ENCODE data around the gene OR52I1.

The OR52I1 gene

DNA sequence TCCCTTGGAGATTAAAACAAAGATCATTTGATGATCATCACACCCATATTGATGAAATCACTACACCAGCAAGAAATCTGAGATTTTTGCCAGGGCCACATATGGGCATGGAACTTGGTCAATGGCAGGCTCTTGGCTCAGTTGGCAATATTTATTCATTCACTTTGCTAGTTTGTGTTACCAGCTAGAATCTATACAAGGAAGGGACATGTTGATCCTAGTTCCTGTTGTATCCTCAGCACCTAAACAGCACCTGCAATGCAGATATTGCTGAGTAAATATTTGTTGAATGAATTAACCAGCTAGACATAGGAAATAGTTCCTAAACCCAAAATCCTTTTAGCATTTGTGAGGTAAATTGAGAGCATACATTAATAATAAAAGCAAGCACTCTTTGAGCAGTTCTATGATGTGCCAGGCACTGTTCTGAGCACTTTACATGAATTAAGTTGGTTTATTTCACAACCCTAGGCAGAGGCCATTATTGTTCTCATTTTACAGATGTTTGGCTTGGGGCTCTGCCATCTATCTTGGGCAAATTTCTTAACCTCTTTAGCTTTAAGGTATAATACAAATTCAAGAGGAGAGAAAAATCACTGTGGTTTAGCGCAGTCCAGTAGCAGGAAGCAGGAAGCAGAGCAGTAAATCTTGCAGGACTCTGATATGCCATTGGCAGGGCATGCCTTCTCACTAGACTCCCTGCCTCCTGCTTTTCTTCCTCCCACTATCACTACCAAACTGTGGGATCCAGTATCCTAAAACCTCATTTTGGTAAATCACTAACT lies 12.6 kb downstream of the OR52I1 start:
- Histone ChIP-seq H3K79me2 (ENCODE audit: low read length) (no peaks in the 10 kb centered on the region), H3K9me3 (replicated peaks; ENCODE audit: insufficient read depth, low read length) (no peaks in the 10 kb centered on the region), H3K9ac (ENCODE audit: low read length) (no peak overlapping the region), H2AFZ (ENCODE audit: low read length) (no peak overlapping the region), H3K36me3 (replicated peaks; ENCODE audit: insufficient read depth, low read length) (no peaks in the 10 kb centered on the region), H3K27ac (ENCODE audit: low read length) (no peak overlapping the region), H3K9me2 (replicated peaks; ENCODE audit: insufficient read depth, low read length) (no peaks in the 10 kb centered on the region), H4K20me1 (ENCODE audit: insufficient read depth, low read length) (no peaks in the 10 kb centered on the region), H3K4me2 (ENCODE audit: low read depth, low read length) (peak overlapping the region; percentile 86; the same call in 1 of the 2 replicates), H3K4me1 (ENCODE audit: low read length) (no peaks in the 10 kb centered on the region; the same call in 1 of the 2 replicates), H3K4me3 (ENCODE audit: low read length) (no peak overlapping the region), H3F3A (ENCODE audit: insufficient read depth, low read length) (peaks cover 6% of the 10 kb centered on the region; the same call in 1 of the 2 replicates), H3K27me3 (replicated peaks; ENCODE audit: insufficient read depth, low read length) (no peaks in the 10 kb centered on the region)
- TF ChIP-seq EZH2 (optimal IDR thresholded peaks at IDR 0.05; ENCODE audit: low read depth, low read length) (no peak), EZH2phosphoT487 (IDR thresholded peaks at IDR 0.05; ENCODE audit: low read length) (no peak)
- TF ChIP-seq, protein P1, sequence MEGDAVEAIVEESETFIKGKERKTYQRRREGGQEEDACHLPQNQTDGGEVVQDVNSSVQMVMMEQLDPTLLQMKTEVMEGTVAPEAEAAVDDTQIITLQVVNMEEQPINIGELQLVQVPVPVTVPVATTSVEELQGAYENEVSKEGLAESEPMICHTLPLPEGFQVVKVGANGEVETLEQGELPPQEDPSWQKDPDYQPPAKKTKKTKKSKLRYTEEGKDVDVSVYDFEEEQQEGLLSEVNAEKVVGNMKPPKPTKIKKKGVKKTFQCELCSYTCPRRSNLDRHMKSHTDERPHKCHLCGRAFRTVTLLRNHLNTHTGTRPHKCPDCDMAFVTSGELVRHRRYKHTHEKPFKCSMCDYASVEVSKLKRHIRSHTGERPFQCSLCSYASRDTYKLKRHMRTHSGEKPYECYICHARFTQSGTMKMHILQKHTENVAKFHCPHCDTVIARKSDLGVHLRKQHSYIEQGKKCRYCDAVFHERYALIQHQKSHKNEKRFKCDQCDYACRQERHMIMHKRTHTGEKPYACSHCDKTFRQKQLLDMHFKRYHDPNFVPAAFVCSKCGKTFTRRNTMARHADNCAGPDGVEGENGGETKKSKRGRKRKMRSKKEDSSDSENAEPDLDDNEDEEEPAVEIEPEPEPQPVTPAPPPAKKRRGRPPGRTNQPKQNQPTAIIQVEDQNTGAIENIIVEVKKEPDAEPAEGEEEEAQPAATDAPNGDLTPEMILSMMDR (IDR thresholded peaks at IDR 0.05; ENCODE audit: low read length), result no peak
- DNase-seq, result no peak

DNA sequence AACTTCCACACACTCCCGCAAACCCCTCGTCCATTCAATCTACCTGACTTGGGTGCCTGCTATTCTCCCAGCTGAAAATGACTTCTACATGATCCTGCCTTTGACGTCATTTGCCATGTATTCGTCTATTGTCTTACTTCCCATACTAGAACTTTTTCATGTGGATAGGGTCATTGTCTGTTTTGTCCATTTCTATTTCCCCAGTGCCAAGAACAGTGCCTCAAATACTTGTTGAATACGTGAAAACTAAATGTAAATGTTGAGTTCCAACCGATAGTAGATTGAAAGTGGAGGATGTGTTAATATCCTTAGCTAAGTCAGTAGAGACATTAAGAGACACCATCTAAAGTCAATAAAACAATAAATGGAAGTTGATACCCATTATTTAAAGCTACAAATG lies 13.3 kb downstream of the OR52I1 start:
- no peaks in the 10 kb centered on the region for H3K79me2 ChIP-seq (ENCODE audit: low read length)
- no peaks in the 10 kb centered on the region for H3K9me2 ChIP-seq (replicated peaks; ENCODE audit: insufficient read depth, low read length)
- TF ChIP-seq EZH2phosphoT487 (IDR thresholded peaks at IDR 0.05; ENCODE audit: low read length) (no peak), EZH2 (optimal IDR thresholded peaks at IDR 0.05; ENCODE audit: low read depth, low read length) (no peak)
- TF ChIP-seq, protein P1 (IDR thresholded peaks at IDR 0.05; ENCODE audit: low read length), result no peak
- no peaks in the 10 kb centered on the region for H3K9me3 ChIP-seq (replicated peaks; ENCODE audit: insufficient read depth, low read length)
- H2AFZ ChIP-seq (ENCODE audit: low read length), result peak overlapping the region; percentile 79
- H3K4me3 ChIP-seq (ENCODE audit: low read length), result peak overlapping the region; percentile 75
- H4K20me1 ChIP-seq (ENCODE audit: insufficient read depth, low read length), result no peaks in the 10 kb centered on the region
- H3K4me1 ChIP-seq (ENCODE audit: low read length), result no peaks in the 10 kb centered on the region; the same call in 1 of the 2 replicates
- peak overlapping the region; percentile 78; the same call in 1 of the 2 replicates for H3K9ac ChIP-seq (ENCODE audit: low read length)
- H3K4me2 ChIP-seq (ENCODE audit: low read depth, low read length), result peak overlapping the region; percentile 86
- H3K27ac ChIP-seq (ENCODE audit: low read length), result no peak overlapping the region
- peaks cover 6% of the 10 kb centered on the region; the same call in 1 of the 2 replicates for H3F3A ChIP-seq (ENCODE audit: insufficient read depth, low read length)
- H3K27me3 ChIP-seq (replicated peaks; ENCODE audit: insufficient read depth, low read length), result no peaks in the 10 kb centered on the region
- no peaks in the 10 kb centered on the region for H3K36me3 ChIP-seq (replicated peaks; ENCODE audit: insufficient read depth, low read length)
- DNase-seq, result no peak

DNA sequence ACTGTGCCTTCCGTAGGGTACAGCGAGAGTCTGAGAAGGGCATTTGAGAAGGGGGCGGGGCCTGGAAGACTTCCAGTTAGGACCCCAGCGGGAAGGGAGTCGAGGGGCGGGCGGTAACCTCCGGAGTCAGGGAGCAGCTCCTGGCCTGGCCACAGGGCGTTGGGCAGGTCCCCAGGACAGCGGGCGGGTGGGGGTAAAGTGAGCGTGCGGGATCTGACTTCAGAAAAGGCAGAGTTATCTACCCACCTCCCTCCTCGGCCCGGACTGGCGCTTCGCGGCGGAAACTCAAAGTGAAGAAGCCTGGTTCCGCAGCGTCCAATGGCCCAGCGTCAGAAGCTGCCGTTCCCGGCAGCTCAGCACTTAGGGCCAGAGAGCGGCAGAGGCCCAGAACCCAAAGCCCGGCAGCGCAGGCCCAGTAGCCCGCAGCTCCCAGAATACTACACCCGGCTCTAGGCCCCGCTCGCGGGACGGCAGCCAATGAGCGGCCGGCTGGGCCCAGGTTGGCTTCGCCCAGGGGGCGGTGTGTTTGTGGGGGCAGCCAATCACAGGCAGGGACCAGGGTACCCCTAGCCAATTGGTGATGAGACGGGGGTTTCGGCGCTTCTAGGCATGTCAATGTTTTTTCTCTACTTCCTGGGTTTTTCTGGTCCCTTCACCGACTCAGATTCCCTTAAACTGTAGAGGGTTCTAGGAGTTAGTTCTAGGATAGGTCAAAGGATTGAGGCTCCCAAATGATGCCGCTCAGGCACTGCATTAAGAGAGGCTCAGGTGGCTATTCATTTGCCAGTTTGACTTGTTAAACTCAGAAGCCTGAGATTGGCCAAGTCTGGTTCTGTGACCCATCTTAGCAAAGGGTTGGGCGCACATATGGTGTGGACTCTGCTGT lies 14.2 kb downstream of the OR52I1 start, which contains the start of gene TRIM68:
TRIM68 (minus strand) TSS at position 451 of the 886 bp plus-strand sequence. CDS start 2,727 bp downstream, outside the sequence.
- H4K20me1 ChIP-seq (ENCODE audit: insufficient read depth, low read length), result no peaks in the 10 kb centered on the region
- no peaks in the 10 kb centered on the region for H3K36me3 ChIP-seq (replicated peaks; ENCODE audit: insufficient read depth, low read length)
- peaks cover 6% of the 10 kb centered on the region; the same call in 1 of the 2 replicates for H3F3A ChIP-seq (ENCODE audit: insufficient read depth, low read length)
- H3K9ac ChIP-seq (ENCODE audit: low read length), result peak within 1 kb of the TSS; percentile 78
- DNase-seq, result peak; percentile 96
- H3K4me3 ChIP-seq (ENCODE audit: low read length), result peak within 1 kb of the TSS; percentile 75
- H3K27ac ChIP-seq (ENCODE audit: low read length), result peak within 1 kb of the TSS; percentile 64; the same call in 1 of the 2 replicates
- H3K27me3 ChIP-seq (replicated peaks; ENCODE audit: insufficient read depth, low read length), result no peaks in the 10 kb centered on the region
- H3K4me2 ChIP-seq (ENCODE audit: low read depth, low read length), result peak within 1 kb of the TSS; percentile 86
- no peak for TF ChIP-seq EZH2 (optimal IDR thresholded peaks at IDR 0.05; ENCODE audit: low read depth, low read length)
- TF ChIP-seq, protein P1 (IDR thresholded peaks at IDR 0.05; ENCODE audit: low read length), result no peak
- no peak for TF ChIP-seq EZH2phosphoT487 (IDR thresholded peaks at IDR 0.05; ENCODE audit: low read length)
- no peaks in the 10 kb centered on the region; the same call in 1 of the 2 replicates for H3K4me1 ChIP-seq (ENCODE audit: low read length)
- no peaks in the 10 kb centered on the region for H3K9me3 ChIP-seq (replicated peaks; ENCODE audit: insufficient read depth, low read length)
- H2AFZ ChIP-seq (ENCODE audit: low read length), result peak within 1 kb of the TSS; percentile 79
- no peaks in the 10 kb centered on the region for H3K9me2 ChIP-seq (replicated peaks; ENCODE audit: insufficient read depth, low read length)
- H3K79me2 ChIP-seq (ENCODE audit: low read length), result no peaks in the 10 kb centered on the region
